Stimulated activated naive CD8-positive, alpha-beta T cell treated with anti-CD3 and anti-CD28 coated beads, Interleukin-15, Interleukin-2, amounts not matched to agents 100 U/mL and 50 U/mL, for 24 hours (primary cell): Measurements from ENCODE around the gene GVQW3.

Experiments
- ATAC-seq: fragments of 150-1000 bp; cut with Tn5 transposase; one replicate; pipeline ENCODE4 v1.10.0; 2021
- DNase-seq: peaks from one replicate; pipeline ENCODE4 v3.0.0; 2021

GVQW3 gene

GRCh38 chr11:76380977-76381719 lies at the start of gene GVQW3, which contains the start of gene THAP12:
Gene GVQW3, plus strand, starts transcription at chr11:76381323. Its CDS starts 506 bp downstream, at chr11:76381829.
Gene THAP12, minus strand, starts transcription at chr11:76381132. Its CDS starts 296 bp downstream, at chr11:76380836.
- DNase-seq (peak; percentile 97), ATAC-seq (peak; percentile 85)

GRCh38 chr11:76334826-76335389 lies 46.2 kb upstream of the GVQW3 start:
- DNase-seq, result no peak
- ATAC-seq, result no peak

- DNase-seq, result no peak
- ATAC-seq, result no peak
Observed at GRCh38 chr11:76335842-76336241, 45.3 kb upstream of the GVQW3 start.

GRCh38 chr11:76336597-76336996 lies 44.5 kb upstream of the GVQW3 start:
- ATAC-seq, result no peak
- DNase-seq, result no peak

GRCh38 chr11:76337469-76337868 lies 43.7 kb upstream of the GVQW3 start:
- no peak for ATAC-seq
- no peak for DNase-seq

- no peak for ATAC-seq
- DNase-seq, result no peak
Observed at GRCh38 chr11:76337923-76338322, 43.2 kb upstream of the GVQW3 start.

- DNase-seq (no peak), ATAC-seq (no peak)
Observed at GRCh38 chr11:76339221-76339620, 41.9 kb upstream of the GVQW3 start.

GRCh38 chr11:76347466-76347865 lies 33.7 kb upstream of the GVQW3 start:
- DNase-seq (no peak), ATAC-seq (no peak)

- DNase-seq (no peak), ATAC-seq (no peak)
Observed at GRCh38 chr11:76348348-76348747, 32.8 kb upstream of the GVQW3 start.

- DNase-seq, result no peak
- ATAC-seq, result no peak
Observed at GRCh38 chr11:76355172-76355571, 26.0 kb upstream of the GVQW3 start.

- ATAC-seq (peak; percentile 46), DNase-seq (no peak)
Observed at GRCh38 chr11:76361374-76361773, 19.7 kb upstream of the GVQW3 start.

GRCh38 chr11:76361776-76362175 lies 19.3 kb upstream of the GVQW3 start:
- ATAC-seq (no peak), DNase-seq (no peak)

- DNase-seq, result no peak
- ATAC-seq, result no peak
Observed at GRCh38 chr11:76362716-76363115, 18.4 kb upstream of the GVQW3 start.

- DNase-seq, result no peak
- ATAC-seq, result no peak
Observed at GRCh38 chr11:76365038-76365679, 16.0 kb upstream of the GVQW3 start.

- DNase-seq (no peak), ATAC-seq (no peak)
Observed at GRCh38 chr11:76368490-76368889, 12.6 kb upstream of the GVQW3 start.

GRCh38 chr11:76369406-76369805 lies 11.7 kb upstream of the GVQW3 start:
- DNase-seq, result no peak

GRCh38 chr11:76371170-76371569 lies 10.0 kb upstream of the GVQW3 start:
- DNase-seq (peak; percentile 28), ATAC-seq (peak; percentile 98)

More at GRCh38 chr11:76369406-76369805, 11.7 kb upstream of the GVQW3 start:
- ATAC-seq, result no peak

GRCh38 chr11:76376746-76377558 lies 4.2 kb upstream of the GVQW3 start:
- ATAC-seq (no peak), DNase-seq (no peak)

GRCh38 chr11:76379807-76380158 lies 1.3 kb upstream of the GVQW3 start:
- ATAC-seq, result no peak
- no peak for DNase-seq

GRCh38 chr11:76380159-76380976 lies 755 bp upstream of the GVQW3 start:
- ATAC-seq, result peak; percentile 42
- peak; percentile 64 for DNase-seq

GRCh38 chr11:76382209-76382608 lies 1.1 kb downstream of the GVQW3 start:
- ATAC-seq, result no peak
- DNase-seq, result no peak

- DNase-seq (no peak), ATAC-seq (no peak)
Observed at GRCh38 chr11:76385903-76386302, 4.8 kb downstream of the GVQW3 start.
